HG03103 (cell line): Measurements from ENCODE around the gene SAXO2.
"Not testable (repeated sequence)": the region's sequence is repeated elsewhere in the genome, so short reads cannot be mapped to it uniquely, and the experiment has no call there.

Experiments used
- ATAC-seq: cut with Tn5 transposase; IDR thresholded peaks from one replicate; pipeline ENCODE4 v1.9.1; 2021; ENCODE audit warnings: low read depth; ENCODE audit not compliant: unreplicated experiment

SAXO2 gene

DNA sequence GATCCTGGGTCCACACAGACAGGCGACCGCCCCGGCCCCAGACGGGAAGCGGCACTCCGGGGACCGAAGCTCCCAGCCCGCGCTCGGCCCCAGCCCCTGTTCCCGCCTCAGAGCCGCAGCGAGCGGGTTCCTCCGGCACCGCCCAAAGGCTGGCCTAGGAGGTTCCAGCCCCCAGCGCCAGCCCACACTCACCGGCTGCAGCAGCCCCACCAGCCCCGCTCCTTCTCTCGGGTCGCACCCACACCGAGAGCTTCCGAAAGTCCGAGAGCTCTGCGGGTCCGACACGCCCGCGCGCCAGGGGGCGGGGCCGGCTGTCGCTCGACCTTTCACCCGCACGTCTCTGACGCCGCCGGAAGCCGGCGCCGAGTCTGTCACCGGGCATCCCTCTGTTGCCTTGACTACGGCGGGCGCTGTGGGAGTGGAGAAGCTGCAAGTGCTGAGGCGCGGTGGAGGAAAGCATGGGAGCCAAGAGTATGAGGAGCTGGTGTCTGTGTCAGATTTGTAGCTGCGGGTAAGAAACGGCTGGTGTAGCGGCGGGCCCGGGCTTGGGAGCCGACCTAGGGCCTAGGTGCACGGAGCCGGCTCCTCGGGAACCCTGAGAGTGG, at the start of gene SAXO2, which contains the start of gene EFL1:
Gene SAXO2, plus strand, starts transcription at position 397 of the 605 bp plus-strand sequence. Its CDS starts 62 bp downstream, at position 459.
Gene EFL1, minus strand, starts transcription at position 313 of the 605 bp plus-strand sequence. CDS start 956 bp downstream, outside the sequence.
- peak; percentile 95 for ATAC-seq

GRCh38 chr15:82216092-82216491, 46.5 kb upstream of the SAXO2 start:
- ATAC-seq = not testable (repeated sequence)

DNA sequence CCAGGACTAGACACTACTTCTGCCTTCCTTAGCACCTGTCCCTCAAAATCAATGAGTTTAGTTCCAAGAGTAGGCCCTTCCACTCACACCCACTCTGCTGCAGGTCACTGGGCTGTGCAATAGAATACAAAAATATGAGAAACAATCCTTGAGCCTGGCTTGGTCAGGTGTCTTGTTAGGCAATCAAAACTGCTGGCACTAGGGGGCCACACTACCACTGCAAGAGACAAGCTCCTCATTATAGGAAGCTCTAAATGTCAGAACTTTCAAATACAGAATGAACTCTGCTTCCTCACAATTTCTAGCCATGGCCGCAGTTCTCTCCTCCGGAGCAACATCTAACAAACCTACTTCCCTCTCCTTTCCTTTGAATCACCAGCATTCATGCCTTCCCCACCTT, 41.1 kb upstream of the SAXO2 start:
- not testable (repeated sequence) for ATAC-seq

GRCh38 chr15:82228750-82229149, 33.9 kb upstream of the SAXO2 start:
- no peak for ATAC-seq

- ATAC-seq = no peak
Measured at GRCh38 chr15:82231233-82231632, 31.4 kb upstream of the SAXO2 start.

GRCh38 chr15:82231842-82232241, 30.8 kb upstream of the SAXO2 start:
- no peak for ATAC-seq

- ATAC-seq = not testable (repeated sequence)
Measured at GRCh38 chr15:82237944-82238534, 24.6 kb upstream of the SAXO2 start.

DNA sequence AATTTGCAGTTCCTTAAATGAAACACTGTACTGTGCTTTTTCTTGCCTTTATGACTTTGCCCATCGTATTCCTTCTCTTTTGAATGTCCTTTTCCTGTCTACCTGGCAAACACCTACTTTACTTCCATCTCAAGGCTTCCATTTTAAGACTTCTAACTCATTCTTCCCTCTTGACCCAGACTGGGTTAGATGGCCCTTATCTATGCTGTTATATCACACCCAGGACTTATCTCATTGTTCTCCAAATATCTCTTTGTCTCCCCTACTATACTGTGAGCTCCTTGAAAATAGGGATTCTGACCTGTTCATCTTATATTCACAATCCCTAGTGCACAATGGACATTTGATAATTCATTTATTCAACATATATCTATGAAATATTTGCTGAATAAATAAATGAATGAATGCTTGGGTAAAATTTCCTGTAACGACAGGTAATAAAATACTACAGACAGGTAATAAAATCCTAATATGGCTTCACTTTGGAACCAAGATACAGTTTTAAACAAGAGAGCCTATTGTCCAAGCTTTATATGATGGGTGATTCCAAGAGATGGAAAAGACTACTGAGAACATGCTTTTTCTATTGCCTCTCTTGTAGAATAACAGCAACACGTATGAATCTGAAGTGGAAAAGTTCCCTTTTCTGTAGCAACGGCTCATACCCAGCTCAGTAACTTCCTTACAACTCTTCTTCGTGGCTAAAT, 22.8 kb upstream of the SAXO2 start:
- no peak for ATAC-seq

DNA sequence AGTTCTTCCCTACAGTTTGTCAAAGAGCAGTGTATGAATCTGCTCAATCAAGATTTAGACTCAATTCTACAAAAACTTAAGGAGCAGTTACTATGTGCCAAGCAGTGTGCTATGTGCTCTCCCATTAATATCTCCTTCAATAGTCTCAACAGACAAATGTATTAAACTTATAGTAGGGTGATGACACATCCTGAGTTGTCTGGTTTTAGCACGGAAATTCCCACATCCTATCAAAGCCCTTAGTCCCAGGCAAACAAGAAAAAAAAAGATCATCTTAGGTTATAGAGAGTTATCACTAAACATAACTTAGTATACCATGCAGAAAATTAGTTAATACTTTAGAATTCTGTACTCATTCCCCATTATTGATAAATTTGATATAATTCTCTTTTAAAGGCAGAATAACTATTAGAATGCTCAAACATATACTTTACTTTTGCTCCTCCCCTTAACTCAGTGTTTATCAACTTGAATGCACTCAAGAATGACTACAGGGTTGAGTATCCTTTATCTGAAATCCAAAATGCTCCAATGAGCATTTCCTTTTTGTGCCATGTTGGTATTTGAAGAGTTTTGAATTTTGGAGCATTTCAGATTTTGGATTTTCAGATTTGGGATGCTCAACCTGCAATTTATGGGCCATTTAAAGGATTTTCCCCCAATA, 20.6 kb upstream of the SAXO2 start:
- not testable (repeated sequence) for ATAC-seq

DNA sequence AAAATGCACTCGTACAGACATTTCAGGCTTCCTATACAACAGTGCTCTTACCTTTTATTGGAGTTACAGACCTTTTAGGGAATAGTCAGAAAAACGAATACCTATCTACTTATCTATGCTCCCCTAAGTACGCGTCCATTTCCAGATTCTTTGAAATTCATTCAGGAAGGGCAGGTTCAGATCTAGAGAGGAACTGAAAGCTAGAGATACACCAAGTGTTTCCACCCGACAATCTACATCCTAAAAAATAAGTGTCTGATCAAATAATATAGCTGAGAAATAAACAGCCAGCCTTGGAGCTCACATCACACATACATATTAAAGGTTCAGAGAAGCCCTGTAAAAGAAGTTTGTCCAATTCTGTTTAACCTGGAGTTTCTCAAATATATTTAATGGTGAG, 19.0 kb upstream of the SAXO2 start:
- ATAC-seq = not testable (repeated sequence)

GRCh38 chr15:82245956-82246355, 16.7 kb upstream of the SAXO2 start:
- ATAC-seq = not testable (repeated sequence)

DNA sequence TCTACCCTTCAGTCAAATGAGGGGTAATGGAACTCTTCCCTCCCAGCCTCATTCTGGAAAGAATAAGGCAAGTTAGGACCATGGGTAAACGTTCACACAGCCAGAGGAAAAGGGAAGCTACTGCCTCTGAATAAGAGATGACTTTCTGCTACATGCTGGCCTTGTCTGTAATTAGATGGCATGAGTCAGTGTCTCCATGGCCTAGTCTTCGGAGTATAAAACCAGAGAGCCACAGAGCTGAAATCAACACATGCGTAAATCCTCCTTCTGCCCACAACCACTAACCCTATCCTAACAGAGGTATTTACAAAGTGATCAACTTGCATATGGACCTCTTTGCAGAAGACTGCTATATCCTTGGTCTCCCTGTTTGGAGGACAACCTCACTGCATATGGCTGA, 14.4 kb upstream of the SAXO2 start:
- ATAC-seq = not testable (repeated sequence)

- peak; percentile 15 for ATAC-seq
Measured at GRCh38 chr15:82261566-82262421, 824 bp upstream of the SAXO2 start.

DNA sequence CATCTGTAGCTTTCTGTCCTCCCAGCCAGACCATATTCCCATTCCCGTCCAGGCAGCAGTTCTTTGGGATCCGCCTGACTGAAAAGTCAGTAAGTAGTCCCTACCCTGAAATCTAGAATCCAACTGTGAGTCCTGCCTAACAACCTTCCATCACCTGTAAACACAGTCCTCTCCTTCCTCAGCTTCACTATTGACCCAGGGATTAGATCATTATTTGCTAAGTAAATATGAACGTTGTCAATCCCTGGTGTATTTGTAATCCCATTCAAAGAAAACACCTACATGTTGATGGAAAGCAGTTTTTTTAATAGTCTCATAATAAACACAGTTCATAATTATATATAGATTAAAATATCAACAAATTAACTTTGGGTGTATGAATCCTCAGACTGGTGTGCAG, 732 bp downstream of the SAXO2 start:
- no peak for ATAC-seq

DNA sequence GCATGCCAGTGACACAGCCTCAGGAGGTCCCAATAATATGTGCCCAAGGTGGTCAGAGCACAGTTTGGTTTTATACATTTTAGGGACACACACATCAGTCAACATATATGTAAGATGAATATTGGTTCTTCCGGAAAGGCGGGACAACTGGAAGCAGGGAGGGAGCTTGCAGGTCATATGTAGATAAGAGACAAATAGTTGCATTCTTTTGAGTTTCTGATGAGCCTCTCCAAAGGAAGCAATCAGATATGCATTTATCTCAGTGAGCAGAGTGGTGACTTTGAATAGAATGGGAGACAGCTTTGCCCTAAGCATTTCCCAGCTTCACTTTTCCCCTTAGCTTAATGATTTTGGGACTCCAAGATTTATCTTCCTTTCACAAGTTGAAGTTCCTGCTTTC, 4.5 kb downstream of the SAXO2 start:
- ATAC-seq = not testable (repeated sequence)

DNA sequence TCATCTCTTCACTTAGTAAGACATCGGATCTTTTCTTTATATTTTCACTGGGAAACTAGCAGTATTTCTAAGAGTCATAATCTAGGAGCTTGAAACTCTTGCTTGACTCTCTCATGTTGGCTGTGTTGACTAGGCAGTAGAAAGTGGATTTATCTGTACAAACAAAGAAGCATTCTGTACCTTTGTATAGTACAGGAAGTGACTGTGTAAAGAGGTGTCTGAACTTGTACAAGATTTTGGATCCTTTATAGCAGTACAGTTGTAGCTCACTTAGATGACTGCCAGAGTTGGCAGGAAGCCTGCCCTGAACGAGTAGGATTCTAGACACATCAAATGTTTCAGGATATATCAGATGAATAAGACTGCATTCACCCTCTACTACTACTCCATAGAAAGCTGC, 5.8 kb downstream of the SAXO2 start:
- not testable (repeated sequence) for ATAC-seq

- no peak for ATAC-seq
Measured at GRCh38 chr15:82272154-82272553, 9.5 kb downstream of the SAXO2 start.

GRCh38 chr15:82275410-82275809, 12.8 kb downstream of the SAXO2 start:
- ATAC-seq = no peak

- not testable (repeated sequence) for ATAC-seq
Measured at GRCh38 chr15:82281276-82281675, 18.7 kb downstream of the SAXO2 start.

DNA sequence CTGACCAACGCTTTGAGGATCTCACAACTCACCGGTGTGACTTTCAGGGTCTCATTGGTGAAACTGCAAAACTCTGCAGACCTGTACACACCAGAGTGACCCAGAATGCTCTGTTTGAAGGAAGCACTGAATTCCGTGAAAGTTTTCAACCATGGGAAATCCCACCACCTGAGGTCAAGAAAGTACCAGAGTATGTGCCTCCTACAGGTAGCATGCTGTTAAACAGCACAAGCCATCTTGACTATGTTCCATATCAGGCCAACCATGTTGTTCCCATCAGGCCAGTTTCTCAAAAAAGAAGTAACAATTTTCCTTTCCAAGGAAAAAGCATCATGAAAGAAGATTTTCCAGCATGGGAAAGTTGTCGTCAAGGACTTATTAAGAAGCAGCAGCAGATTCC, 19.8 kb downstream of the SAXO2 start:
- ATAC-seq = not testable (repeated sequence)
